GM20000 (cell line): ENCODE results near the gene TRAF2.

ENCODE experiments used
- DNase-seq: peaks from one replicate; pipeline ENCODE4 v3.0.0; 2012; ENCODE audit warnings: low spot score
- CTCF ChIP-seq: IDR thresholded peaks from 2 replicates; pipeline ENCODE4 v1.5.1; 2012; ENCODE audit warnings: mild to moderate bottlenecking, control low read depth; ENCODE audit errors: extremely low read depth, missing control alignments

Gene TRAF2

GRCh38 chr9:136850866-136851775, 35.2 kb upstream of the TRAF2 start:
- no peak for DNase-seq
- TF ChIP-seq CTCF: no peak

GRCh38 chr9:136851941-136852663, 34.2 kb upstream of the TRAF2 start, which contains the start of gene MAMDC4:
Gene MAMDC4, plus strand, starts transcription at chr9:136852346. Its CDS starts 71 bp downstream, at chr9:136852417.
- no peak for TF ChIP-seq CTCF
- no peak for DNase-seq

GRCh38 chr9:136852664-136853595, 33.4 kb upstream of the TRAF2 start:
- DNase-seq: no peak
- no peak for TF ChIP-seq CTCF

GRCh38 chr9:136853596-136854112, 32.7 kb upstream of the TRAF2 start:
- TF ChIP-seq CTCF: no peak
- no peak for DNase-seq

- TF ChIP-seq CTCF: no peak
- no peak for DNase-seq
These were observed 32.0 kb upstream of the TRAF2 start for GRCh38 chr9:136854113-136854841.

GRCh38 chr9:136854842-136855460, 31.4 kb upstream of the TRAF2 start:
- no peak for DNase-seq
- no peak for TF ChIP-seq CTCF
